Stimulated activated effector memory CD8-positive, alpha-beta T cell treated with anti-CD3 and anti-CD28 coated beads, Interleukin-12 subunit alpha, Interleukin-12 subunit beta, amount 100 ng/mL, for 72 hours (primary cell): ENCODE measurements around the gene PXN.
"Not testable (repeated sequence)": the region's sequence is repeated elsewhere in the genome, so short reads cannot be mapped to it uniquely, and the experiment has no call there.

Source experiments
- ATAC-seq: fragments of 150-1000 bp; cut with Tn5 transposase; 2 replicates; pipeline ENCODE4 v1.10.0; 2021
- DNase-seq, 2 donors: peaks; one replicate each; pipeline ENCODE4 v3.0.0; 2021 to 2022; ENCODE audit warnings: low spot score in 2 of 2
- H3K27ac Mint-ChIP-seq: one replicate; pipeline ENCODE4 v1.8.0; 2022; ENCODE audit warnings: mild to moderate bottlenecking, mixed read lengths
- H3K36me3 Mint-ChIP-seq: one replicate; pipeline ENCODE4 v1.8.0; 2022; ENCODE audit warnings: mild to moderate bottlenecking, mixed read lengths
- H3K4me1 Mint-ChIP-seq: one replicate; pipeline ENCODE4 v1.8.0; 2022; ENCODE audit warnings: mixed read lengths
- H3K4me3 Mint-ChIP-seq: one replicate; pipeline ENCODE4 v1.8.0; 2022; ENCODE audit warnings: mild to moderate bottlenecking, mixed read lengths
- H3K9me3 Mint-ChIP-seq: one replicate; pipeline ENCODE4 v1.8.0; 2022; ENCODE audit warnings: mixed read lengths

The PXN gene

DNA sequence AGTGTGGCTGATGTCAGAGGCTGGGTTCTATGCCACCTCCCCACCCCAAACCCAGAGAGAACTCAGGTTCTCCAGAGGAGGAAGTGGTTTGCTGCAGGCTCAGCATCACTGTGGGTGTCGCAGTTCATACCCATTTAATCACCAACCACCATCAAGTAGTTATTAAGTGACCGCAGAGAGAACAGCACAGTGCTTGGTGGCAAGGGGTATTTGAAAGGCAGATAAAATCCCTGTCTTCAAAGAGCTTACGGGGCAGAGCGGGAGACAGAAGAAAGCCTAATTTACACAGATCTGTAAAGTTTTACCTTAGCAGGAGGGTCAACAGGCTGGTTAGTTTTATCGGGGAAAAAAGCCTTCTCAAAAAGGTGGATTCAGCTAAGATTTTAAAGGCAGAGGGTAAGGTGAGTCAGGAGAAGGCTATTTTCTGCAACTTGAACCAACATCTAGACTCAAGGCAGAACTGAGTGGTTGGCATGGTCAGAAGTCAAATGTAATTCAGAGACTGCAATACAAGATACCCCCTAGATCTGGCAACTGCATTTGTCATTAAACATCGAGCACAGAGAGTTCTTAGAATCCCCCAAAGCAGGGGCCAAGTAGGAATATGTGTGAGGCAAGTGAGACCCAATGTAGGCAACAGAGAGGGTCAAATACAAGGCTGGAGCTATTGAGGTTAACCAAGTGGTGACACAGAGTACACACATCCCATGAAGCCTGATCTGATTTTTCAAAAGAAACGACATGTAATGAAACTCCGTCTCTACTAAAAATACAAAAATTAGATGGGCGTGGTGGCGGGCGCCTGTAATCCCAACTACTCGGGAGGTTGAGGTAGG is 13.2 kb downstream of the PXN start:
- Mint-ChIP-seq H3K4me1 (peaks cover 92% of the 10 kb centered on the region), H3K27ac (peak overlapping the region; percentile 66), H3K36me3 (peaks cover 13% of the 10 kb centered on the region), H3K4me3 (peak overlapping the region; percentile 61), H3K9me3 (no peaks in the 10 kb centered on the region)
- DNase-seq, result peak; percentile 44 to 77
- peak; percentile 94 for ATAC-seq

DNA sequence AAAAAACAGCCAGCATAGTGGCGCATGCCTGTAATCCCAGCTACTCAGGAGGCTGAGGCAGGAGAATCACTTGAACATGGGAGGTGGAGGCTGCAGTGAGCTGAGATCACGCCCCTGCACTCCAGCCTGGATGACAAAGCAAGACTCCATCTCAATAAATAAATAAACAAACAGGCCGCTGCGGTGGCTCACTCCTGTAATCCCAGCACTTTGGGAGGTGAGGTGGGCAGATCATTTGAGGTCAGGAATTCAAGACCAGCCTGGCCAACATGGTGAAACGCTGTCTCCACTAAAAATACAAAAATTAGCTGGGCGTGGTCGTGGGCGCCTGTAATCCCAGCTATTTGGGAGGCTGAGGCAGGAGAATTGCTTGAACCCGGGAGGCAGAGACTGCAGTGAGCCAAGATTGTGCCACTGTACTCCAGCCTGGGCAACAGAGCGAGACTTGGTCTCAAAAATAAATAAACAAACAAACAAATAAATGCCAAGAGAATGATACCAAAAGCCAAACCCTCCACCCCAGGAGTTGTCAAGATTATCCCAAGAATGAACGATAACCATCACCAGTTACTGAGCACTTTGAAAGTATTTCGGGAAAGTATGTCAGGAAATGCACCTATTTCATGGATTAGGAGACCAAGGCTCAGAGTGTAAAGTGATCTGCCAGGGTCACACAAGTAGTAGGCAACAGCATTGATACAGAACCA is 14.0 kb downstream of the PXN start:
- ATAC-seq, H3K9me3 Mint-ChIP-seq, DNase-seq: not testable (repeated sequence)
- peak overlapping the region; percentile 61 for H3K4me3 Mint-ChIP-seq
- peaks cover 89% of the 10 kb centered on the region for H3K4me1 Mint-ChIP-seq
- peaks cover 13% of the 10 kb centered on the region for H3K36me3 Mint-ChIP-seq
- H3K27ac Mint-ChIP-seq, result peak overlapping the region; percentile 66

DNA sequence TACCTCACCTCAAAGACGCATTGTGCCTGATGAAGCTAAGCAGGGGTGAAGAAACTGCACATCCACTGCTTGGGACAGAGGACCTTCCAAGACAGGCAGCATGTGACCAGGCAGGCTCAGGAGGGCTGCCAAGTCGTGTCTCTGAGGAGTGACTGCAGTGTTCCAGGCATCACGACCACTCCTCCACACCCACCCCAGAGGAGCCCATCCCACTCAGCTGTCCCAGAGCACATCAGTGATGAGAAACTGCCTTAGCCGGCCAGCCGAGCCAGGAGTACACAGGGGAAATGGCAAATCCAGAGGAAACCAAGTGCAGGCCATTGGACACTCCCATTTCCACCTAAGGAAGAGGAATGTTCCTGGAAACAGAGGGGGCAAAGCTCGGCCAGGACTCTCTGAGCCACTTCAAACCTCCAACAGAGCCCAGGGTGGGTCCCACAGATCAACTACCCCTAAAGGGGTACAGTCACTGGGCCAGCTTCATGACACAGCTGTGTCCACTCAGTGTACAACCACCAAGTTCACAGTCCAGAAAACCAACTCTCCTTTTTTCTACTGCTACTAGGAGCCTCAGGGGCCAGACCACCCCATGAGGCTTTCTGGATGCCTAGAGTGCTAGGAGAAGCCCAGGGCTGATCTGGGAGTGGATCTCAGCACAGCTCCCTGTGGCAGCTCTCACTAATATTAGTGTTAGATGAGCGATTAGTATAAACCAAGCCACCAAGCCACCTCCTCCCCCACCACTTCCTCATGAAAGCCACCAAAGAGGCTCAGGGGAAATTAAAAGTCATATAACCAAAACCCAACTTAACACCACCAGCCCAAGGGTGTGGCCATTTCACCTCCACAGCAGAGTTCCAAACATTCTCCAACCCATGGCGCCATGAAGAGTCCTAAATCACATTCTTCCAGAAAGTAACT is 15.4 kb downstream of the PXN start:
- peaks cover 83% of the 10 kb centered on the region for H3K4me1 Mint-ChIP-seq
- peak overlapping the region; percentile 84 for H3K27ac Mint-ChIP-seq
- DNase-seq (peak in 1 of 2 donors; percentile 65), ATAC-seq (peak; percentile 47)
- peaks cover 13% of the 10 kb centered on the region for H3K36me3 Mint-ChIP-seq
- no peaks in the 10 kb centered on the region for H3K9me3 Mint-ChIP-seq
- H3K4me3 Mint-ChIP-seq, result peak overlapping the region; percentile 68

DNA sequence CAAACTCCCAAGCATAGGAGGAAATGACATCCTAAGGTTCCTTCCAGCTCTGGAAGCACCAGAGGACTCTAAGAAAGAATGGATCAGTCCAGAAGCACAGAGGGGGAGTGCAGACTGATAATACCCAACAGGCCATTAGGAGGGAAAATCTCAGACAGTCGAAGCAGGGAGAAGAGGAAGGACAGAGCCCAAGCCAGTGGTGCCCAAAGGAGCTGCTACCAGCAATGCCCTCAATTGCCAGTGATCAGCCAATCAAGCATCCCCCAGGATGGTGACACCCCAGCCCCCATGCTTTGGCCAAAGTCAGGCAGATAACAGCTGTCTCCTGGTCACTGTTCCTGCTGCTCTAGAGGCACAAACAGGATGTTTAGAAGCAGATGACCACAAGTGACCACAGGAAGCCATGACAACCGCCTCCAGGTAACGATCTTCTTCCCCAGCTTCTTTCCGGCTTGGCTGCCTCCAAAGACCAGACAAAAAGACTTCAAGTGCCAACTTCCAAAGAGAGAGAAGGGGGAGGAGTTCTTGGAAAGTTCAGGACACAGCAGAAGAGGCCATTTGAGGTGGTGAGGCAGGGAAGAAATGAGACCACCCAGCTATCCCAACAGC is 16.2 kb downstream of the PXN start:
- H3K27ac Mint-ChIP-seq, result peak overlapping the region; percentile 84
- DNase-seq, result no peak
- H3K4me1 Mint-ChIP-seq, result peaks cover 82% of the 10 kb centered on the region

DNA sequence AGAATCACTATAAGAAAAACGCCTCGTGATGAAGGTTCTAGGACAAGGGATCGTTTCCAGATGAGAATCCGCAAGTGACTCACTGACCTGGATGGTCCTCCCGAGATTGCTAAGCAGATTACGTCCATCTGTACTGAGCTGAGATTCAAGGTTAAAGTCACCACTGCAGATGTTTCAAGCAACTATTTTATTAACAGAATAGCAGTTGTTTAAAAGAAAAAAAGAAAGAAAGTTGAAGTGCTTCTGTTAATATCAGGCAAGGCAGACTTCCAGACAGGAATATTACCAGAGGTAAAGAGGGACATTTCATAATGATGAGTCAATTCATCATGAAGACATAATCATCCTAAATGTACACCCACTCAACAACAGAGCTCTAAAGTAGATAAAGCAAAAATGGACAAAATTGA is 17.9 kb downstream of the PXN start:
- Mint-ChIP-seq H3K4me1 (peaks cover 77% of the 10 kb centered on the region), H3K27ac (no peak overlapping the region), H3K9me3 (no peaks in the 10 kb centered on the region), H3K4me3 (no peak overlapping the region), H3K36me3 (peaks cover 6% of the 10 kb centered on the region)
- DNase-seq (no peak), ATAC-seq (no peak)

More for the DNA sequence above, 16.2 kb downstream of the PXN start:
- Mint-ChIP-seq H3K9me3 (no peaks in the 10 kb centered on the region), H3K4me3 (peak overlapping the region; percentile 68), H3K36me3 (peaks cover 6% of the 10 kb centered on the region)
- no peak for ATAC-seq

DNA sequence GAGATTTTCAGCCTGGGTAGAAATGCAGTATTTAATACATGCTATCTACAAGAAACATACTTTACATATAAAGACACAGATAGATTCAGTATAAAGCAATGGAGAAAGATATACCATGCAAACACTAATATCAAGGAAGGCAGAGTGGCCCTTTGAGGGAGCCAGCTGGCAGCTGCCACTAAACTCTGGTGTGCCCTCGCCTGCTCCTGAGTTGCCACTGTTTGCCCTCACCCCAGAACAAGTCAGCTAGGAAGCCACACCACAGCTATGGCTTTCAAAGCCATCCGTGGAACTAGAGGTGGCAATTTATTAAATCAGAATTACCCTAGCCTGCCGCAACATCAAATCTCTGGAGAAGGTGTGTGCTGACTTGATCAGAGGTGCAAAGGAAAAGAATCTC is 18.3 kb downstream of the PXN start:
- peaks cover 4% of the 10 kb centered on the region for H3K36me3 Mint-ChIP-seq
- H3K4me3 Mint-ChIP-seq, result no peak overlapping the region
- DNase-seq (no peak), ATAC-seq (no peak)
- H3K27ac Mint-ChIP-seq, result no peak overlapping the region
- H3K9me3 Mint-ChIP-seq, result no peaks in the 10 kb centered on the region
- H3K4me1 Mint-ChIP-seq, result peaks cover 73% of the 10 kb centered on the region

DNA sequence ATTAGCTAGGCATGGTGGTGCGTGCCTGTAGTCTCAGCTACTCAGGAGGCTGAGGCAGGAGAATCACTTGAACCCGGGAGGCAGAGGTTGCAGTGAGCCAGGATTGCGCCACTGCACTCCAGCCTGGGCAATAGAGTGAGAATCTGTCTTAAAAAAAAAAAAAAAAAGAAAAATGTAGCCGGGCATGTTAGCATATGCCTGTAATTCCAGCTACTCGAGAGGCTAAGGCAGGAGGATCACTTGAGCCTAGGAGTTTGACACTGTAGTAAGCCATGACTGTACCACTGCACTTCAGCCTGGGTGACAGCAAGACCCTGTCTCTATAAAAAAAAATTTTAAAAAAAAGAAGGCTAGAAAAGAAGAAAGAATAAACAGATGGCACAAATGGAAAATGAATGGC is 18.8 kb downstream of the PXN start:
- not testable (repeated sequence) for H3K36me3 Mint-ChIP-seq, H3K4me3 Mint-ChIP-seq, ATAC-seq, H3K27ac Mint-ChIP-seq, H3K9me3 Mint-ChIP-seq, DNase-seq
- peaks cover 72% of the 10 kb centered on the region for H3K4me1 Mint-ChIP-seq

DNA sequence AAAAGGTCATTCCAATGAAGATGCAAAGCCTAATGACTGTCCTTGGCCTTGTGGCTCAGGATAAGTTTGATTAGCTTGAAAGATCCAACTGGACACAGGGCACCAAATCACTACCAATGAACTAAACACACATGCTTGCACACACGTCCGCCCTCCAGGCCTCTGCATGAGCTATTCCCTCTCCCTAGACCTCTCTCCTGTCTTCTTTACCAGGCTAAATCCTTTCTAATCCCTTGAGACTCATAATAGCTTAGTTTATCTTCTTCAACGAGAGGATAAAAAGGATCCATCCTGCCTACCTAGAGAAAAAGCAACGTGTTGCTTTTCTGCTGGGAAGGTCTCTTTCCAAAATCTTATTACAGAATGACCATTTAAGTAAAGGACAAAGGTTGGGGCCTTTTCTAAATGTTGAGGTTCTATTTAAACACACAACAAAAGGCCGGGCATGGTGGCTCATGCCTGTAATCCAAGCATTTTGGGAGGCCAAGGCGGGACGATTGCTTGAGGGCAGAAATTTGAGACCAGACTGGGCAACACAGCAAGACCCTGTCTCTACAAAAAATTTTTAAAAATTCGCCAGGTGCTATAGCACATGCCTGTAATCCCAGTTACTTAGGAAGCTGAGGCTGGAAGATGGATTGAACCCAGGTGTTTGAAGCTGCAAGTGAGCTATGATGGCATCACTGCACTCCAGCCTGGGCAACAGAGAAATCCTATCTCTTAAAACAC is 22.4 kb downstream of the PXN start:
- DNase-seq (no peak), ATAC-seq (no peak)
- Mint-ChIP-seq H3K4me1 (peaks cover 60% of the 10 kb centered on the region), H3K27ac (no peak overlapping the region), H3K4me3 (no peak overlapping the region), H3K36me3 (no peaks in the 10 kb centered on the region), H3K9me3 (no peaks in the 10 kb centered on the region)

DNA sequence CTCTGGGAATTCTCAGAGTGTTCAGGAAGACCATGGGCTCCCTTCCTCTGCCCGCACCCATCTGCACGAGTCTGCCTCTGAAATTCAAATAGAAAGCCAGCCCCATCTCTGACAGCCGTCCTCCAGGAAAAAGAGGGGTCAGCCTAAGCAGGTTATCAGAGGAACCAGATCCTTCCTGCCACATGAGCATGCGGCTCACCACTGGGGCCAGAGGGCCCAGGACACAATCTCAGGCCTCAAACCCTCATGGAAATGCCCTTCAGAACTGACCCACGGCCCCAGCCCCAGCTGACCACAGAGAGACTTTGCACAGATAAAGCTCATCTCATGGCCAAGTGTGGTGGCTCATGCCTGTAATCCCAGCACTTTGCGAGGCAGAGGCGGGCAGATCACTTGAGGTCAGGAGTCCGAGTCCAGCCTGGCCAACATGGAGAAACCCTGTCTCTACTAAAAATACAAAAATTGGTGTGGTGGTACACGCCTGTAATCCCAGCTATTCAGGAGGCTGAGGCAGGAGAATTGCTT is 23.2 kb downstream of the PXN start:
- ATAC-seq (no peak), DNase-seq (no peak)
- no peaks in the 10 kb centered on the region for H3K36me3 Mint-ChIP-seq
- H3K4me1 Mint-ChIP-seq, result peaks cover 60% of the 10 kb centered on the region
- no peak overlapping the region for H3K27ac Mint-ChIP-seq
- no peak overlapping the region for H3K4me3 Mint-ChIP-seq
- H3K9me3 Mint-ChIP-seq, result no peaks in the 10 kb centered on the region

DNA sequence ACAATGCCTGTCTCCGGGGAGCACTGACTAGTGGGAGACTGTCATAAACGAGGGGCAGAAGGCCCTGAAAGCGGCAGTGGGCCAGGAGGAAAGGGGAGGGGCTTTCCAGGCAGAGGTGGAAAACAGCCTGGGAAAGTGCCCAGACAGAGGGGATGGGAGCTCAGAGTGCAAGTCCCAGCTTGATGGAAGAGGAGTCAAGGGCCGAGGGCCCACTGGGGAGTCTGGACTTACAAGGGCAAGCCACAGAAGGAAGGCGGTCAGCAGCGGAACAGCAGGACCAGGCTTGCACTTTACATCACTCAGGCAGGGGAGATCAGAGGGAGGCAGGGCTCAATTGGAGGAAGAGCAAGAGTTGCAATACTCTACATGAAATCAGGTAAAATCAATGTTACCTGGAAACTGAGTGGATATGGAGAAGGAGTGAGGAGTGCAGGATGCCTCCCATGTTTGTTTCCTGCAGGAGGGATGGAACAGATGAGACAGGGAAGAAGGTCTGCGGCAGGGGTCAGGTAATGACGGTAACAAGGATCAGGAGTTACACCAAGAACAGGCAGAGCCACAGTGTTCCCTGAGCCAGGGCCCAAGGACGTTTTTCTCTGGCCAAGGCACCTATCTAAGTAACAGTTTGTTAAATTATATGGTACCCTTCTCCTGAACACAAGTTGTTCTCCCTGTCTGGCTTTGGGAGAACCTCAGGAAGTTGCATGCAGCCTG is 23.8 kb downstream of the PXN start:
- peaks cover 57% of the 10 kb centered on the region for H3K4me1 Mint-ChIP-seq
- H3K27ac Mint-ChIP-seq, result peak overlapping the region; percentile 32
- no peak for ATAC-seq
- H3K4me3 Mint-ChIP-seq, result no peak overlapping the region
- no peaks in the 10 kb centered on the region for H3K36me3 Mint-ChIP-seq
- no peaks in the 10 kb centered on the region for H3K9me3 Mint-ChIP-seq
- DNase-seq, result no peak

DNA sequence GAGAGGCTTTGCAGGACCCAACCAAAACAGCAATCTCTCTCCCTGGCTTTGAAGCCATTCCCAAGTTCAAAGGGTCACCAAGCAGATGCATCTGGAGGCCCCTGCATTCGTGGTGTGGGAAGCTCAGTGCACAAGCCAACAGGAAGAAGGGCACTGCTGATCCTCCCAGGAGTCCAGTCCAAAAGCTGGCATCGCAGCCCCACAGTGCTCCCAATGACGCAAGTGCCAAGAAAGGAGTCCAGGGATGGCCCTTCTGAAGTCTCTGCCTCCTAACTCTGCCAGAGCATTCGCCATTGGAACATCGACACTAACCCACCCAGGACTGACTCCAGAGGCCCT is 25.1 kb downstream of the PXN start:
- H3K36me3 Mint-ChIP-seq, result no peaks in the 10 kb centered on the region
- peak overlapping the region; percentile 32 for H3K27ac Mint-ChIP-seq
- H3K9me3 Mint-ChIP-seq, result no peaks in the 10 kb centered on the region
- H3K4me3 Mint-ChIP-seq, result no peak overlapping the region
- ATAC-seq (no peak), DNase-seq (no peak)
- peaks cover 64% of the 10 kb centered on the region for H3K4me1 Mint-ChIP-seq

DNA sequence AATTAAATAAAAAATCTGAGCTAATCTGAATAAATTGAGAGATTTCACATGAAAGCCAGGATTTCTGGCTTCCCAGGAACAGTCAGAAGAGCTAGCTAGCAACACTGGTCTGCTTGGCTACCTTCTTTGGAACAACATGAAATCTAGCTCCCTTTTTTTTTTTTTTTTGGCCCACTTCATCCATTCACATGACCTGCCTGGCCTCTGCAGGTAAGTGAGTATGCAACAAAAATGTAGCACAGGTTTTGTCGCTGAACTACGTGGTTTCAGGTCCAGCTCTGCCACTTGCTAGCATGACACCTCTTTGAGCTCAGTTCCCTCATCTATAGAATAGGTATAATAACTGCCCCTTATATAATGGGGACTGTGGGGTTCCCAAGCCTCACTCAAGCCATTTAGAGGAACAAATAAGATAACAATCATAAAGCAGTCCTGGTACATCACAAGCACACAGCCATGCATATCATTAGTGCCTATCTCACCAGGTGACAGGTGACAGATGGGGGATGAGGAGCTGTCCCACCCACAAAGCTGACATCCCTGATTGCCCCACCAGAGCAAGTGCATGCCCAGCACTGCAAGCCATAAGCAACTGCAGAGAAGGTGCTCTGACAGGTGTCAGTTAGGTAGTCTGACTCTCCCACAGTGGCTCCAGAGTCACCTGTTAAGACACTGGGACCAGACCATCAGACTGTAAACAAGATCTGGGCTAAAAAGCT is 25.6 kb downstream of the PXN start:
- no peak for ATAC-seq
- Mint-ChIP-seq H3K27ac (peak overlapping the region; percentile 32), H3K36me3 (no peaks in the 10 kb centered on the region), H3K4me3 (no peak overlapping the region), H3K9me3 (no peaks in the 10 kb centered on the region), H3K4me1 (peaks cover 65% of the 10 kb centered on the region)
- no peak for DNase-seq

DNA sequence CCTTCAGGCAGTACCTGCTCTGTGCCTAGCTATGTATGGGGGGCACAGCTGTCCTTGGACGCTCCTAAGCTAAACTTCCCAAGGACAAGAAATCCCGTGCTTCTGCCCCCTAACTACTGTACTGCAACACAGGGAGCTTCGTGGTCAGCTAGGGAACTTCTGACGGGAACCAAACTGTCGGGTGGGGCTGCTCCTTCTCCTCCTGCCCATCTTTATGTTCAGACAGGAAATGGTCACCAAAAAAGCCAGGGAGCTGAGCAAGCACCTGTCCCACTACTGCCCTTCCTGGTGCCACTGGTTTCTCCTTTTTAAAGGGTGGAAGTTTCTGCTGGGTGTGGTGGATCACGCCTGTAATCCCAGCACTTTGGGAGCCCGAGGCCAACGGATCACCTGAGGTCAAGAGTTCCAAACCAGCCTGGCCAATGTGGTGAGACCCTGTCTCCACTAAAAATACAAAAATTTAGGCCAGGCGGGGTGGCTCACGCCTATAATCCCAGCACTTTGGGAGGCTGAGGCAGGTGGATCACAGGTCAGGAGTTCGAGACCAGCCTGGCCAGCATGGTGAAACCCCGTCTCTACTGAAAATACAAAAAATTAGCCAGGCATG is 26.6 kb downstream of the PXN start:
- Mint-ChIP-seq H3K36me3 (no peaks in the 10 kb centered on the region), H3K4me3 (no peak overlapping the region), H3K27ac (no peak overlapping the region), H3K9me3 (no peaks in the 10 kb centered on the region), H3K4me1 (peaks cover 67% of the 10 kb centered on the region)
- DNase-seq (no peak), ATAC-seq (no peak)
